Esophagus muscularis mucosa (tissue), 4 donors: ENCODE data around the gene ORC6.

Experiments
- EP300 ChIP-seq: sonication (generic); formaldehyde crosslinking; IDR thresholded peaks from one replicate; pipeline ENCODE4 v1.6.1; 2017; ENCODE audit warnings: antibody characterized with exemption
- POLR2A ChIP-seq: fragments of 450-650 bp; IDR thresholded peaks from one replicate; pipeline ENCODE4 v1.6.1; 2017; ENCODE audit warnings: antibody characterized with exemption, moderate library complexity, mild to moderate bottlenecking, low read depth
- POLR2AphosphoS5 ChIP-seq, 2 donors: sonication (generic); formaldehyde crosslinking; IDR thresholded peaks; one replicate each; pipeline ENCODE4 v1.6.1; 2017; ENCODE audit warnings: antibody characterized with exemption in 2 of 2
- TF ChIP-seq, protein P1 (sequence below), 3 experiments: fragments of 200-600 bp in 2 of 3; fragments of 450-650 bp in 1 of 3; sonication (generic) in 2 of 3; IDR thresholded peaks; one replicate each; pipeline ENCODE4 v1.5.1; 2017 to 2019; ENCODE audit warnings: antibody characterized with exemption in 3 of 3, mild to moderate bottlenecking in 2 of 3, moderate library complexity in 1 of 3

GRCh38 chr16:46693598-46693997 is 4.1 kb downstream of the ORC6 start:
- TF ChIP-seq, protein P1, sequence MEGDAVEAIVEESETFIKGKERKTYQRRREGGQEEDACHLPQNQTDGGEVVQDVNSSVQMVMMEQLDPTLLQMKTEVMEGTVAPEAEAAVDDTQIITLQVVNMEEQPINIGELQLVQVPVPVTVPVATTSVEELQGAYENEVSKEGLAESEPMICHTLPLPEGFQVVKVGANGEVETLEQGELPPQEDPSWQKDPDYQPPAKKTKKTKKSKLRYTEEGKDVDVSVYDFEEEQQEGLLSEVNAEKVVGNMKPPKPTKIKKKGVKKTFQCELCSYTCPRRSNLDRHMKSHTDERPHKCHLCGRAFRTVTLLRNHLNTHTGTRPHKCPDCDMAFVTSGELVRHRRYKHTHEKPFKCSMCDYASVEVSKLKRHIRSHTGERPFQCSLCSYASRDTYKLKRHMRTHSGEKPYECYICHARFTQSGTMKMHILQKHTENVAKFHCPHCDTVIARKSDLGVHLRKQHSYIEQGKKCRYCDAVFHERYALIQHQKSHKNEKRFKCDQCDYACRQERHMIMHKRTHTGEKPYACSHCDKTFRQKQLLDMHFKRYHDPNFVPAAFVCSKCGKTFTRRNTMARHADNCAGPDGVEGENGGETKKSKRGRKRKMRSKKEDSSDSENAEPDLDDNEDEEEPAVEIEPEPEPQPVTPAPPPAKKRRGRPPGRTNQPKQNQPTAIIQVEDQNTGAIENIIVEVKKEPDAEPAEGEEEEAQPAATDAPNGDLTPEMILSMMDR (IDR thresholded peaks at IDR 0.05) = no peak
- TF ChIP-seq POLR2A (no peak), EP300 (no peak), POLR2AphosphoS5 (IDR thresholded peaks at IDR 0.05) (no peak)
